ENCODE data around the gene ZNF827. TPM values are rescaled to one million over a fixed set of nuclear protein-coding genes. Genes with fewer than 3 reads are reported as not detected.

The ZNF827 gene
- total and polyA plus RNA-seq, 4 donors, result 2.6 to 29.2 (median 12.3) TPM

GRCh38 chr4:145860446-145860845 is 78.2 kb downstream of the ZNF827 start:
- DNase-seq (no peak), ATAC-seq (ENCODE audit: low FRiP score) (no peak)
- 70 to 73% methylated on average over 5 of the region's 5 CpGs for WGBS, 2 donors
- Histone ChIP-seq H3K36me3 (ENCODE audit: control insufficient read depth in 1 of 2, insufficient read depth in 2 of 2, low read length in 1 of 2) (no peaks in the 10 kb centered on the region), H3K27ac (ENCODE audit: low read depth in 1 of 2, low read length in 2 of 2) (no peak overlapping the region), H3K27me3 (ENCODE audit: control insufficient read depth in 1 of 2, insufficient read depth in 2 of 2, low read length in 1 of 2) (no peaks in the 10 kb centered on the region), H3K4me1 (ENCODE audit: control insufficient read depth in 1 of 2, insufficient read depth in 2 of 2, low read length in 2 of 2) (peaks cover 7 to 8% of the 10 kb centered on the region in 2 donors), H3K9me3 (ENCODE audit: control insufficient read depth, low read length) (no peaks in the 10 kb centered on the region), H3K4me3 (ENCODE audit: low read length in 2 of 2) (no peak overlapping the region)
- intact Hi-C loops (cut with DNase I), result no loop called here

- no peak for ATAC-seq (ENCODE audit: low FRiP score)
- Histone ChIP-seq H3K9me3 (ENCODE audit: control insufficient read depth, low read length) (no peaks in the 10 kb centered on the region), H3K36me3 (ENCODE audit: control insufficient read depth in 1 of 2, insufficient read depth in 2 of 2, low read length in 1 of 2) (no peaks in the 10 kb centered on the region), H3K27ac (ENCODE audit: low read depth in 1 of 2, low read length in 2 of 2) (no peak overlapping the region), H3K4me3 (ENCODE audit: low read length in 2 of 2) (no peak overlapping the region), H3K4me1 (ENCODE audit: control insufficient read depth in 1 of 2, insufficient read depth in 2 of 2, low read length in 2 of 2) (peaks cover 5 to 8% of the 10 kb centered on the region in 2 donors), H3K27me3 (ENCODE audit: control insufficient read depth in 1 of 2, insufficient read depth in 2 of 2, low read length in 1 of 2) (no peaks in the 10 kb centered on the region)
- WGBS, 2 donors, result 59 to 65% methylated on average over 3 of the region's 3 CpGs
- no peak for DNase-seq
- intact Hi-C loops (cut with DNase I), result no loop called here
These were observed 78.7 kb downstream of the ZNF827 start for GRCh38 chr4:145859926-145860325.

GRCh38 chr4:145859426-145859825 is 79.2 kb downstream of the ZNF827 start:
- intact Hi-C loops (cut with DNase I), result no loop called here
- H3K4me3 ChIP-seq (ENCODE audit: low read length in 2 of 2), result no peak overlapping the region
- DNase-seq (no peak), ATAC-seq (ENCODE audit: low FRiP score) (no peak)
- H3K27ac ChIP-seq (ENCODE audit: low read depth in 1 of 2, low read length in 2 of 2), result no peak overlapping the region
- H3K27me3 ChIP-seq (ENCODE audit: control insufficient read depth in 1 of 2, insufficient read depth in 2 of 2, low read length in 1 of 2), result no peaks in the 10 kb centered on the region
- no peaks in the 10 kb centered on the region for H3K9me3 ChIP-seq (ENCODE audit: control insufficient read depth, low read length)
- peaks cover 0 to under 1% of the 10 kb centered on the region in 2 donors for H3K36me3 ChIP-seq (ENCODE audit: control insufficient read depth in 1 of 2, insufficient read depth in 2 of 2, low read length in 1 of 2)
- 78 to 81% methylated on average over 8 of the region's 8 CpGs for WGBS, 2 donors
- peaks cover 5 to 8% of the 10 kb centered on the region in 2 donors for H3K4me1 ChIP-seq (ENCODE audit: control insufficient read depth in 1 of 2, insufficient read depth in 2 of 2, low read length in 2 of 2)

GRCh38 chr4:145852256-145852839 is 86.3 kb downstream of the ZNF827 start:
- DNase-seq (no peak), ATAC-seq (ENCODE audit: low FRiP score) (peak; percentile 23)
- Histone ChIP-seq H3K36me3 (ENCODE audit: control insufficient read depth in 1 of 2, insufficient read depth in 2 of 2, low read length in 1 of 2) (peaks cover 0 to 2% of the 10 kb centered on the region in 2 donors), H3K9me3 (ENCODE audit: control insufficient read depth, low read length) (no peaks in the 10 kb centered on the region), H3K27ac (ENCODE audit: low read depth in 1 of 2, low read length in 2 of 2) (no peak overlapping the region), H3K4me3 (ENCODE audit: low read length in 2 of 2) (no peak overlapping the region), H3K4me1 (ENCODE audit: control insufficient read depth in 1 of 2, insufficient read depth in 2 of 2, low read length in 2 of 2) (peaks cover 0 to 6% of the 10 kb centered on the region in 2 donors), H3K27me3 (ENCODE audit: control insufficient read depth in 1 of 2, insufficient read depth in 2 of 2, low read length in 1 of 2) (no peaks in the 10 kb centered on the region)
- intact Hi-C loops (cut with DNase I), result no loop called here
- WGBS, 2 donors, result 38 to 40% methylated on average over 3 of the region's 3 CpGs

- Histone ChIP-seq H3K27me3 (ENCODE audit: control insufficient read depth in 1 of 2, insufficient read depth in 2 of 2, low read length in 1 of 2) (no peaks in the 10 kb centered on the region), H3K4me1 (ENCODE audit: control insufficient read depth in 1 of 2, insufficient read depth in 2 of 2, low read length in 2 of 2) (peaks cover 0 to 6% of the 10 kb centered on the region in 2 donors), H3K36me3 (ENCODE audit: control insufficient read depth in 1 of 2, insufficient read depth in 2 of 2, low read length in 1 of 2) (peaks cover 0 to 2% of the 10 kb centered on the region in 2 donors), H3K9me3 (ENCODE audit: control insufficient read depth, low read length) (no peaks in the 10 kb centered on the region), H3K4me3 (ENCODE audit: low read length in 2 of 2) (no peak overlapping the region), H3K27ac (ENCODE audit: low read depth in 1 of 2, low read length in 2 of 2) (no peak overlapping the region)
- WGBS, 2 donors, result 47 to 48% methylated on average over 2 of the region's 2 CpGs
- ATAC-seq (ENCODE audit: low FRiP score) (no peak), DNase-seq (no peak)
- intact Hi-C loops (cut with DNase I), result no loop called here
These were observed 87.0 kb downstream of the ZNF827 start for GRCh38 chr4:145851511-145852201.

GRCh38 chr4:145847764-145848163 is 90.9 kb downstream of the ZNF827 start:
- no peak overlapping the region for H3K4me3 ChIP-seq (ENCODE audit: low read length in 2 of 2)
- intact Hi-C loops (cut with DNase I), result loop anchor here (5.0 to 10.0 kb wide), 3 partner anchors 87 to 590 kb away; partner anchors contain the start of genes LSM6 (in 1 of the 2) and ZNF827 (in 1 of the 2)
- DNase-seq (no peak), ATAC-seq (ENCODE audit: low FRiP score) (no peak)
- WGBS, 2 donors, result 79 to 88% methylated on average over 7 of the region's 7 CpGs
- H3K27ac ChIP-seq (ENCODE audit: low read depth in 1 of 2, low read length in 2 of 2), result no peak overlapping the region
- no peaks in the 10 kb centered on the region for H3K9me3 ChIP-seq (ENCODE audit: control insufficient read depth, low read length)
- H3K27me3 ChIP-seq (ENCODE audit: control insufficient read depth in 1 of 2, insufficient read depth in 2 of 2, low read length in 1 of 2), result no peaks in the 10 kb centered on the region
- peaks cover 0 to 6% of the 10 kb centered on the region in 2 donors for H3K4me1 ChIP-seq (ENCODE audit: control insufficient read depth in 1 of 2, insufficient read depth in 2 of 2, low read length in 2 of 2)
- no peaks in the 10 kb centered on the region for H3K36me3 ChIP-seq (ENCODE audit: control insufficient read depth in 1 of 2, insufficient read depth in 2 of 2, low read length in 1 of 2)

GRCh38 chr4:145845118-145845517 is 93.5 kb downstream of the ZNF827 start:
- 83 to 85% methylated on average over 4 of the region's 4 CpGs for WGBS, 2 donors
- DNase-seq, result no peak
- intact Hi-C loops (cut with DNase I), result loop anchor here (5.0 to 10.0 kb wide), 3 partner anchors 90 to 592 kb away; partner anchors contain the start of genes LSM6 (in 1 of the 2) and ZNF827 (in 1 of the 2)
- H3K4me1 ChIP-seq (ENCODE audit: control insufficient read depth in 1 of 2, insufficient read depth in 2 of 2, low read length in 2 of 2), result peaks cover 0 to 2% of the 10 kb centered on the region in 2 donors
- H3K36me3 ChIP-seq (ENCODE audit: control insufficient read depth in 1 of 2, insufficient read depth in 2 of 2, low read length in 1 of 2), result peaks cover 0 to 5% of the 10 kb centered on the region in 2 donors
- H3K27ac ChIP-seq (ENCODE audit: low read depth in 1 of 2, low read length in 2 of 2), result no peak overlapping the region
- no peaks in the 10 kb centered on the region for H3K9me3 ChIP-seq (ENCODE audit: control insufficient read depth, low read length)
- no peaks in the 10 kb centered on the region for H3K27me3 ChIP-seq (ENCODE audit: control insufficient read depth in 1 of 2, insufficient read depth in 2 of 2, low read length in 1 of 2)
- no peak for ATAC-seq (ENCODE audit: low FRiP score)
- no peak overlapping the region for H3K4me3 ChIP-seq (ENCODE audit: low read length in 2 of 2)

- WGBS, 2 donors, result 91 to 94% methylated on average over 6 of the region's 6 CpGs
- Histone ChIP-seq H3K9me3 (ENCODE audit: control insufficient read depth, low read length) (no peaks in the 10 kb centered on the region), H3K36me3 (ENCODE audit: control insufficient read depth in 1 of 2, insufficient read depth in 2 of 2, low read length in 1 of 2) (peaks cover 0 to 5% of the 10 kb centered on the region in 2 donors), H3K4me1 (ENCODE audit: control insufficient read depth in 1 of 2, insufficient read depth in 2 of 2, low read length in 2 of 2) (peaks cover 0 to 2% of the 10 kb centered on the region in 2 donors), H3K27ac (ENCODE audit: low read depth in 1 of 2, low read length in 2 of 2) (no peak overlapping the region), H3K4me3 (ENCODE audit: low read length in 2 of 2) (no peak overlapping the region), H3K27me3 (ENCODE audit: control insufficient read depth in 1 of 2, insufficient read depth in 2 of 2, low read length in 1 of 2) (no peaks in the 10 kb centered on the region)
- ATAC-seq (ENCODE audit: low FRiP score) (no peak), DNase-seq (no peak)
- intact Hi-C loops (cut with DNase I), result loop anchor here (10.0 kb wide), 2 partner anchors 91 to 331 kb away; partner anchors contain the start of genes LSM6 (in 1 of the 2) and ZNF827 (in 1 of the 2)
These were observed 95.0 kb downstream of the ZNF827 start for GRCh38 chr4:145843639-145844038.

Measured in aorta (tissue), 5 donors.